HG02885 (cell line): Measurements from ENCODE around the gene ANKRD22.

ENCODE experiments used
- ATAC-seq: cut with Tn5 transposase; IDR thresholded peaks from one replicate; pipeline ENCODE4 v1.9.1; 2021; ENCODE audit warnings: mild to moderate bottlenecking; ENCODE audit not compliant: unreplicated experiment, poor library complexity

Gene ANKRD22

DNA sequence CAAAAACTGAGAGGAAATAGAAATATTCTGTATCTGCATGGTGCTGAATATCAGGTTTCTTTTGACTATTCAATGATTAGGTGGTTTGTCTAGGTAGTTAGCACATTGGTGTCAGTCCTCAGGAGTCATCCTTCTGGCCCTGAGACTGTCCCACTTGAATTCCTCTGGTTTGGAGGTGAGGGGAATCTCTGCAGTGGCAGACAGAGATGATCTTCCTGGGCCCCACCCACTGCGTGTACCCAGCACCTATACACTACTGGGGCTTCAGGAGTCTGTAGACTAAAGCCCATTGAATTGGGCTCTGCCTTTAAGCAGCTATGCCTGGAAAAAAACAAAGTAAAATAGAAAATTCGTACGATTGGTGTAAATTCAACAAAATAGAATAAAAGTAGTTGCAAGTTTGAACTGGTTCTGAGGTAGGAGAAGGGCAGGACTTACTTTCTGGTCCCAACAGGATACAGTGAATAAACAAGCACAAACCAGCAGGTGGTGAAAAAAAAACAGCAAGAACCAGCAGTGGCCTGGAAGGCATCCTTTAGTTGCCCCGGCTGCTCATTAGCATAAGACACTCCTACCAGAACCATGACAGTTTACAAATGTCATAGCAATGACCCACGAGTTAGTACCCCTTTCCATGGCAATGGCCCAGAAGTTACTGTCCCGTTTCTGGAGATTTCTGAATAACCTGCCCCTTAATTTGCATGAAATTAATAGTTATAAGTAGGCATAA lies 47.4 kb downstream of the ANKRD22 start:
- ATAC-seq: no peak

DNA sequence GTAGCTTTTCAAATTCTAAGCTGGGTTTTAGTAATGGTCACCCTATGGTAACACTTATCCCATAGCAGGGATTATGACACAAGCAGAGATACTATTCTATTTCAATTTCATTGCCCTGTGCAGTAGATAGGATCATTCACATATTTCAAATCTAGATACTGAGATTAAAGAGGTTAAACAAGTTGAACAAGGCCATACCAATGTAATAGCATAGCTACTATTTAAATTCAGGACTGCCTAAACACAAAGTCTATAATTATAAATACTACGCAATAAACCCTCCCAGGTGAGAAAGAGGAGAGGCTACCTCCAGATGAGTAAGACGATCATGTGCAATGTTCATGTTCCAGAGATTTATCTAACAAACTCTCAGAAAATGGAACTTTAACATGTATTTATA lies 48.0 kb downstream of the ANKRD22 start:
- ATAC-seq: no peak

DNA sequence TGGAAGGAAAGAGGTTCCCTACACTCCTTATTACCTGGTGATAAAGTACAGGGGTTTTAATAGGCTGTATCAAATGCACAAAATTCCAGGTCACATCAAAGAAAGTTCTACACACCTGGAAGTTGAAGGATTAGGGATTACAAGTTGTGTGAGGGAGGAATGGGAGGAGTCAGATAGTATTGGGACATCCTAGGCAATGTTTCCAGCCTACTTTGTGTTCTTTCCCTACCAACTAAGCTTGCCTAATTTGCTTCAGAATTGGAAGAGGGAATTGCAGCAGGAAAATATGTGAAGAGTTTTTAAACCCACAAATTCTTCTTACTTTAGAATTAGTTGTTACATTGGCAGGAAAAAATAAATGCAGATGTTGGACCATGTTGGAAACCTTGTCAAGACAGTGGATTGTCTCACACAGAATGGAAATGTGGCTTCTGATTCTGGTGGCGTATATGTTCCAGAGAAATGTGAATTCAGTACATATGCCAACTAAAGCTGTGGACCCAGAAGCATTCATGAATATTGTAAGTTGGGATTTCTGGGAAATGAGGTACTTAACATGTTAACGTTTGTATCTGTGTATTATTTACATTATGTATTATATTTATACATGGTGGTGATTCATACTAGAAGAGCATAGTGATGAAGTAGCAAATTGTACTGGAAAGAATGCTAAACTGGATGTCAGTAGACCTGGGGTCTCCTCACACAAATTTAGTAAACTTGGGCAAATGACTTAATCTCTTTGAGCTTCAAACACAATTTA lies 48.9 kb downstream of the ANKRD22 start, which contains the start of gene LIPM:
Gene LIPM, plus strand, starts transcription at position 208 of the 763 bp plus-strand sequence. Its CDS starts 167 bp downstream, at position 375.
- ATAC-seq: no peak

DNA sequence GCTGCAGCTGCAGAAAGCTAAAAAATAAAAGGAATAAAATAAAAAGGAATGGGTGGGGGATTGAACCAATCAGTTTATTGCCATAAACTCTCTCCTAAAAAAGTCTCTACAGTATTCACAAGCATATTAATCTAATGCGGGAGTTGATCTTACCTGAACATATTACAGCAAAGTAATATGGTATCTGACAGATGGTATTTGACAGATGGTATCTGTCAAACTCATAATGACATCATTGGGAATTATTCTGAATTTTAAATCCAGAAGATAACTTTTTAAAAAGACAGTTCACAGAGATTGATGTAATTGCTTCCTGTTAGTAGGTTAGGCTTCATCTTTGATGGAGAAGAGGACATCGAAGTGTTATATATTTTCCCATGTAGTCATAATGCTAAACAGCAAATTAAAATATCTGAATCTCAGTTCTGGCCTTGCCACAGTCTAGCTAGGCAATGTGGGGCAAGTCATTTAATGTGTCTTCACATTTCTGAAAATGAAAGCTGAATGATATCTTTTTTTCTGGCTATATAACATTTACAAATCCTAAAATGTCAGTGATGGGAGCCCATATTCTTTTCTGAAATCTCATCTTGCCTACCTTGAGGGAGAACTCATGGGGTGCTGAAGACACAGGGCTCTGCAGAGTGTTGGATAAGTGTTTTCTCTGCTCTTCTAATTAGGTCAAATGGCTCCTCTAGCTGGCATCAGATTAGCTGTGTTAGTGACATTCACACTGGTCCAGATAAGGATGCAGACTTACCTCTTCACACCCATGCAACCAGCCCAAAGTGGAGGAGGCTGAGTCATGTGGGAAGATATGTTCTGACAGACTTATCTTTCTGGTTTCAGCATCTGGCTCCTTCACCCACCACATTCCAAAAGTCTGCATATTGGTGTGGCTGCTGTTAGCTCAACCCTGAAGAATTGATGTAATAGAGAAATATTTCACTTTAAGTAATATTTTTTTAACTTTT lies 51.2 kb downstream of the ANKRD22 start:
- ATAC-seq: no peak

DNA sequence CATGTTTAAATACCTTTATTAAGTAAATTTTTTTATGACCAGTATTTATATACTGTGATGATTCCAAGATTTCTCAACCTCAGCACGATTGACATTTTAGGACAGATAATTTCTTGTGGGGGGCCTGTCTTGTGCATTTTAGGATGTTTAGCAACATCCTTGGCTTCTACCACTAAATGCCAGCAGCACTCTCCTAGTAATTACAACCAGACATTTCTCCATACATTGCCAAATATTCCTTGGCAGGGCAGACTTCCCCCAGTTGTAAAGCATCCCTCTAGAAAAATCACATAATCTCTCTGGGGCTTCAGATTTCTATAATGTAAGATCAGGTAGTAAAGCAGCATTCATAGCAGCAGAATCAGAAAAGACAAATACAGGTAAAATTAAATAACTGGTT lies 56.9 kb downstream of the ANKRD22 start:
- no peak for ATAC-seq

DNA sequence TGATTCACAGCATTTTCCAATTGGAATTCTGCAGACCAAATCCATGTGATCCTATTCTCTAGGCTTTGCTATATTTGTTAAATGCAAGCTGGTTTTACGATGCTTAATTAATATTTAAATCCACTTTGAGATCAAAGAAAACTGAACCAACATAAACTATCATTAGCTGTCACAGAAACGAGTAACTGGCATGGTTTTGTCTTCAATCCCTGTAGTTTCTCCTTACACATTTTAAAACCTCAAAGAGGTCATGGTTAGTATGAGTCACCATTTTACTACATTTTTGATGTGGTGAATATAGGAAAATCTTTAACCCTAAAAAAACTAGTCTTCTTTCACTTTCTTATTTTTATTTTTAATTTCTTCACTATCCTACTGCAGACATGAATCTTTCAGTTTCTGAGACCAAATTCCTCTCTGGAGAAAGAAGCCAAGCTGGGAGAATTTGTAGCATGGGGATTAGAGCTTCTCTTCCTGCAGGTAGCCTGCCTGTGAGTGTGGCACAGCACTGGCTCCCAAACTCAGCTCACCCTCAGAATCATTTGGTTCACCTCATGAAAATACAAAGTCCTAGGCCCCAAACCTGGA lies 57.8 kb downstream of the ANKRD22 start:
- no peak for ATAC-seq

DNA sequence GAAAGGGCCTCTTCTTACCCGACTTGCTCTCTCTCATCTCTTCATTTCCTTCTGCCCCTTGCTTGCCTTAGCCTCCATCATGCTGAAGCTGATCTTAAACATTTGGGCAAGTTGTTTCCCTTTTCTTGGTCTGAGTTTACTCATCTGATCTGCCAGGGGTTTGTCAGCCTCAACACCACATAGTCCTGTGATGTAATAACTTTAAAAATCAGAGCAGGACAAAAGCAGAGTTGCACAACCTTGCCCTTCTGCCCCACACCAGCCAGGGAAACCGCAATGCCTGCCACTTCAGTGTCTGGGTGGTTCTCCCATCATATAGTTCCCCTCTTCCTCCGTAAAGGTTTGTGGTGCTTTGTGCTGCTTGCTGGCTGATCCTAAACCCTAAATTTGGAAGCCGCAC lies 59.0 kb downstream of the ANKRD22 start:
- no peak for ATAC-seq

DNA sequence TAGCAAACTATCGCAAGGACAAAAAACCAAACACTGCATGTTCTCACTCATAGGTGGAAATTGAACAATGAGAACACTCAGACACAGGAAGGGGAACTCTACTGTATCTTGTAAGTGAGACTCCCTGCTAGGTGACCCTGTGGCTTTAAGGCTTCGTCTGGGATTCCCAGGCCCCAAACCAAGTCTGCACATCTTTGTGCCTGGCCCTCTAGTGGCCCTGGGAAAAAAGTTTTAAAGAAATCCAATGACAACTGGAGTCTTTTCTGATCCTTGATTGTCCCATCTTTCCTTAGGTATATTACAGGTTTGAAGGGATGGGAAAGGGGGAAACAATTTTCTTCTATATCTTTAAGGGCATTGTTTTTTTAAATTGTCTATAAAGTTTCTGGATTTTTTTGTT lies 59.7 kb downstream of the ANKRD22 start:
- ATAC-seq: no peak

DNA sequence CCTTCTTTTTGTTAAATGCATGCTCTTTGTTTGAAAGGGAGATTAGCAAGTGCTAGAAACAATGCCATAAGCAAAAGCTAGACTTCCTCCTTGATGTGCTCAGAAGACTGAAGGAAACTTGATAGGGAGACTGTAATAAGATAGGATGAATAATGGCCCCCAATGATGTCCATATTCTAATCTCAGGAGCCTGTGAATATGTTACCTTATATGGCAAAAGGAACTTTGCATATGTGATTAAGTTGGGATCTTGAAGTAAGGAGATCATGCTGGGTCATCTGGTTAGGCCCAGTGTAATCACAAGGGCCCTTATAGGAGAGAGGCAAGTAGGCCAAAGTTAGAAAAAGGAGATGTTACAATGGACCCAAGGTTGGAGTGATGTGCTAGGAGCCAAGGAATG lies 62.7 kb downstream of the ANKRD22 start:
- no peak for ATAC-seq

DNA sequence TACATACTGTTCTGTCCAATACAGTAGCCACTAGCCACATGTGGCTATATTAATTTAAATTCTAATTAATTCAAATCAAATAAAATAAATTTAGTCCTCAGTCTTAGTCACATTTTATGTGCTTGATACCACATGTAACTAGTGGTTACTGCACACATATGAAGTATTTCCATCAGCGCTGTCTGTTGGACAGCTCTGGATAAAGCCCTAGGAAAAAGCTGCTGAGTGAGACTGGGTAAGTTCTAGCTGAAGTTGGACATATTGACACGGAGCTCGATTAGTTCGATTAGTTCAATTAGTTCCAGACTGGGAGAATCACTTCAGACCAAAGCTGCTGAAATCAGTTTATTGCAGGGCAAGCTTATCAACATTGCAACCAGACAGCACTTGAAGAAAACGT lies 64.2 kb downstream of the ANKRD22 start:
- ATAC-seq: no peak

DNA sequence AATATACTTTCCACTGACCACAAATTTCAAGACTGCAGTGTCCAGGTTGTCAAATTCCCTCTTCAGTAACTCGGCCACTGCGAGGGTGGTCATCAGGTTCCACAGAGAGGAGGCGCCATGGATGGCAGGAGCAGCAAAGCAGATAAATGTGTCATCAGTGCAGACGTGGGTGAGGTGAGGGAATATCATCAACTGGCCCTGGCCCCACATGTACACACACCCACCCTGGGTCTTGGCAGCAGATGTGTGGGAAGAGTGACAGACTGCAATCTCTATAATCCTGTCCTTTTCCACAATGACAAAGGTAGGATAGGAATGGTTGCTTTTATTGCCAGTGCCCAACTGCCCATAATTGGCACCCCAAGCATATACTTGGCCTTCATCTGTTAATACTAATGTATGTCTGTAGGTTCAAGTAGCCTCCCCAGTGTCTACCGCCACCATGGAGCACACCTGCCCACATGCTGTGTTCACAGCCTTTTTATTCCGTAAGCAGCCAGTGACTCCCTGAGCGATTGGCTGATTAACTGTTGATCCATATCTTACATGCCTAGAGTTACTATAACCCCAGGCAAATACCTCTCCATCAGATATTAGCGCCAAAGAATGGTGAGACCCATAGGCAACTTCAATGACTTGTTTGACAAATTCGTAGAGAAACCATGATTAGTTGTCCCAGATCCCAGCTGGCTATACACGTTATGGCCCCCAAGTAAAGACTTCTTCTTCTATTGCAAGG lies 65.4 kb downstream of the ANKRD22 start:
- no peak for ATAC-seq

DNA sequence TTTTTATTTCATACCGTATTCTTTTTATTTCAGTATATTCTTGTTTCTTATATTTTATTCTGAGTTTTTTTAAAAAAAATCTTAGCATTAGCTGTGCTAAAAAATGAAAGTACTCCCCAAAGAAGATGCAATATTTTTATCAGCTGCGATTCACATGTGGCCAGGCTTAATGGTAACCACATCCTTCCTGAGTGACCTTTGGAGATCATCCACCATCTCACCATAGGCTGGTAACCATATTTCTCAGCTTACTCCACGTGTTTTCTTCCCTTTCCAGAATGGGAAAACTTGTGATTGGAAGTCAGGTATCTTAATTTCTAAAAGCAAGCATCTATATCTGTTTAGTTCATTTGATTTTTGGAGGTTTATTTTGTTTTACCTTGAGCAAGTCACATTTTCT lies 67.9 kb downstream of the ANKRD22 start:
- ATAC-seq: no peak

DNA sequence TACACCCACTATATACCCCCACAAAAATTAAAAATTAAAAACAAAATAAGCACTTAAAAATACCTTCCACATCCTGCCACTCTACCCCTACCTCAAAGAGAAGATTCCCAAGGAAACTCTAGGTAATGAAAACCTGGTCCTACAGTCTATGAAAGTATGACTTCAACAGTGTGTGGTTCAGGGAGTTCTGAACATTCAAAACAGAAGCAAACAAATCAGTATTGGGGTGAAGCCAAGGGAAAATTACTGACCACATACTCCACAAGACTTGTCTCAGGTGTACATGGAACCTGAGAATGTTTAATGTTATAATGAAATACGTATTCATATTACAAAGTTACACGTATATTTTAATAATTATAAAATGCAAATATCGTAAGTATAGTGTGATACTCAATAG lies 69.4 kb downstream of the ANKRD22 start:
- ATAC-seq: no peak

DNA sequence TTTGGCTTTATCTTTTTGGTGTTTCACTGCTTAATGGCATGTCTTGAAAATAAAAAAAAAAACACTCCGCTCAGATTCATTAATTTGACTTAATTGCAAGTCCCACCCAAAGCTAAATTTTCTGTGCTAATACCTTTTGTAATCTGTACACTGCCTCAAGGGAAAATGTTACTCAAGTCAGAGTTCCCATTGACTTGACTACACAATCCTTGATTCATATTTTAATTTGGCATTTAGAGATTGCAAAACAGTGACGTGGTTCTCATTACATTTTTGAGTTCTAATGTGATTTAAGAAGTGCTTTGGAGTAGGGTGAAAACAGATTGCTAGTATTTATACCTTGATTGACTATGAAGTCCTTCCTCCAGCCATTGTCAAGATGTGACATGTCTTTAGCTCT lies 70.4 kb downstream of the ANKRD22 start:
- ATAC-seq: no peak
